Trophoblast cell (in vitro differentiated cells and primary cell): Measurements from ENCODE around the gene SERINC2.
"Not testable (repeated sequence)": the region's sequence is repeated elsewhere in the genome, so short reads cannot be mapped to it uniquely, and the experiment has no call there.

Experiments
- DNase-seq, 2 donors: peaks; one replicate each; pipeline ENCODE4 v3.0.0-alpha.2; 2016
- H2AFZ ChIP-seq: 2 replicates; pipeline ENCODE4 v1.6.1; 2013; ENCODE audit warnings: low read length, moderate library complexity, mild to moderate bottlenecking; ENCODE audit not compliant: insufficient read depth, poor library complexity
- H2AK5ac ChIP-seq: 2 replicates; pipeline ENCODE4 v1.6.1; 2013; ENCODE audit warnings: mild to moderate bottlenecking, low read length
- H2BK120ac ChIP-seq: 2 replicates; pipeline ENCODE4 v1.6.1; 2013; ENCODE audit warnings: low read length, mild to moderate bottlenecking, moderate library complexity; ENCODE audit not compliant: insufficient read depth, poor library complexity
- H2BK12ac ChIP-seq: 2 replicates; pipeline ENCODE4 v1.6.1; 2013; ENCODE audit warnings: mild to moderate bottlenecking, low read length, moderate library complexity
- H2BK5ac ChIP-seq: 2 replicates; pipeline ENCODE4 v1.6.1; 2013; ENCODE audit warnings: low read length, low read depth, moderate library complexity, mild to moderate bottlenecking; ENCODE audit not compliant: poor library complexity
- H3K14ac ChIP-seq: 2 replicates; pipeline ENCODE4 v1.6.1; 2013; ENCODE audit warnings: mild to moderate bottlenecking, low read length
- H3K18ac ChIP-seq: 2 replicates; pipeline ENCODE4 v1.6.1; 2013; ENCODE audit warnings: mild to moderate bottlenecking, low read length
- H3K23ac ChIP-seq: 2 replicates; pipeline ENCODE4 v1.6.1; 2013; ENCODE audit warnings: low read length
- H3K27ac ChIP-seq: 2 replicates; pipeline ENCODE4 v1.5.1; 2013; ENCODE audit warnings: low read depth, mild to moderate bottlenecking, inconsistent platforms, low read length, moderate library complexity
- H3K27me3 ChIP-seq: 2 replicates; pipeline ENCODE4 v1.6.1; 2013; ENCODE audit warnings: inconsistent platforms, mild to moderate bottlenecking, low read length, moderate library complexity; ENCODE audit not compliant: insufficient read depth
- H3K36me3 ChIP-seq, 2 experiments: 1 replicate in 1 of 2; 2 replicates in 1 of 2; pipeline ENCODE4 v1.6.1; 2013; ENCODE audit warnings: low read length in 2 of 2, mild to moderate bottlenecking in 2 of 2, moderate library complexity in 1 of 2; ENCODE audit not compliant: insufficient read depth in 2 of 2, control insufficient read depth in 1 of 2
- H3K4ac ChIP-seq: 2 replicates; pipeline ENCODE4 v1.6.1; 2013; ENCODE audit warnings: low read depth, mild to moderate bottlenecking, low read length, moderate library complexity
- H3K4me1 ChIP-seq, 2 experiments: 1 replicate in 1 of 2; 2 replicates in 1 of 2; pipeline ENCODE4 v1.6.1; 2013; ENCODE audit warnings: low read length in 2 of 2, mild to moderate bottlenecking in 2 of 2, moderate library complexity in 1 of 2; ENCODE audit not compliant: insufficient read depth in 2 of 2, control insufficient read depth in 1 of 2
- H3K4me2 ChIP-seq: 2 replicates; pipeline ENCODE4 v1.6.1; 2013; ENCODE audit warnings: inconsistent platforms, mild to moderate bottlenecking, low read length, moderate library complexity
- H3K4me3 ChIP-seq: 2 replicates; pipeline ENCODE4 v1.5.1; 2013; ENCODE audit warnings: mild to moderate bottlenecking, low read depth, low read length, inconsistent platforms
- H3K79me1 ChIP-seq: one replicate; pipeline ENCODE4 v1.6.1; 2013; ENCODE audit warnings: low read length
- H3K79me2 ChIP-seq: 2 replicates; pipeline ENCODE4 v1.6.1; 2013; ENCODE audit warnings: low read length, mild to moderate bottlenecking; ENCODE audit not compliant: control insufficient read depth, insufficient read depth, poor library complexity
- H3K9ac ChIP-seq: 2 replicates; pipeline ENCODE4 v1.6.1; 2013; ENCODE audit warnings: mild to moderate bottlenecking, low read length
- H3K9me3 ChIP-seq: 2 replicates; pipeline ENCODE4 v1.6.1; 2013; ENCODE audit warnings: low read depth, mild to moderate bottlenecking, control low read depth, inconsistent platforms, low read length; ENCODE audit not compliant: insufficient read depth
- H4K12ac ChIP-seq: 2 replicates; pipeline ENCODE4 v1.6.1; 2013; ENCODE audit warnings: low read depth, mild to moderate bottlenecking, low read length, moderate library complexity
- H4K8ac ChIP-seq: 2 replicates; pipeline ENCODE4 v1.6.1; 2013; ENCODE audit warnings: low read depth, mild to moderate bottlenecking, low read length, moderate library complexity
- H4K91ac ChIP-seq: one replicate; pipeline ENCODE4 v1.6.1; 2013; ENCODE audit warnings: low read depth, mild to moderate bottlenecking, low read length, moderate library complexity
- WGBS: extraction: QIAGEN DNeasy Blood & Tissue Kit; methylation state at CpG from one replicate; pipeline ENCODE4 v1.1.7; 2013; ENCODE audit warnings: missing lambda C conversion rate; ENCODE audit not compliant: insufficient read length, insufficient coverage; ENCODE audit errors: extremely low coverage; 5-methylcytosine and 5-hydroxymethylcytosine counted together

Gene SERINC2

GRCh38 chr1:31460027-31460426 is 47.0 kb downstream of the SERINC2 start:
- Histone ChIP-seq H3K9me3 (peaks cover 4% of the 10 kb centered on the region), H4K12ac (no peak overlapping the region), H3K27me3 (no peaks in the 10 kb centered on the region), H3K4me3 (no peak overlapping the region), H2BK5ac (no peak overlapping the region), H3K79me1 (no peaks in the 10 kb centered on the region), H4K91ac (no peak overlapping the region), H3K9ac (no peak overlapping the region), H3K18ac (no peak overlapping the region), H2BK12ac (no peak overlapping the region), H3K27ac (no peak overlapping the region), H4K8ac (no peak overlapping the region), H2AK5ac (no peak overlapping the region), H2BK120ac (no peak overlapping the region), H2AFZ (no peak overlapping the region), H3K4me2 (no peak overlapping the region), H3K23ac (no peak overlapping the region), H3K79me2 (no peaks in the 10 kb centered on the region), H3K4ac (no peak overlapping the region), H3K14ac (no peak overlapping the region), H3K36me3 (no peaks in the 10 kb centered on the region), H3K4me1 (no peaks in the 10 kb centered on the region)
- peak in 1 of 2 donors; percentile 37 for DNase-seq
- no CpG with 5 or more reads among the region's 6 CpGs for WGBS

GRCh38 chr1:31467005-31467674 is 54.1 kb downstream of the SERINC2 start:
- peak in 1 of 2 donors; percentile 65 for DNase-seq
- no peak overlapping the region for H2AFZ ChIP-seq

GRCh38 chr1:31470794-31471315 is 57.8 kb downstream of the SERINC2 start:
- no peaks in the 10 kb centered on the region for H3K36me3 ChIP-seq
- peak overlapping the region; percentile 74 for H2BK12ac ChIP-seq
- no peaks in the 10 kb centered on the region for H3K9me3 ChIP-seq
- no peak overlapping the region for H4K8ac ChIP-seq
- H2BK120ac ChIP-seq, result peak overlapping the region; percentile 3
- H3K23ac ChIP-seq, result no peak overlapping the region
- peak overlapping the region; percentile 4 for H3K27ac ChIP-seq
- peak overlapping the region; percentile 70 for H4K91ac ChIP-seq
- no peaks in the 10 kb centered on the region for H3K79me2 ChIP-seq
- no peak overlapping the region for H3K14ac ChIP-seq
- H3K27me3 ChIP-seq, result no peaks in the 10 kb centered on the region
- peak overlapping the region; percentile 1 for H2BK5ac ChIP-seq
- H3K18ac ChIP-seq, result peak overlapping the region; percentile 43
- H3K4me1 ChIP-seq, result no peaks in the 10 kb centered on the region
- WGBS, result no CpG with 5 or more reads among the region's 11 CpGs
- H4K12ac ChIP-seq, result no peak overlapping the region
- no peak overlapping the region for H3K4ac ChIP-seq
- DNase-seq, result peak; percentile 34
- no peak overlapping the region for H2AFZ ChIP-seq
- H3K4me3 ChIP-seq, result no peak overlapping the region
- no peak overlapping the region for H3K4me2 ChIP-seq
- peaks cover 3% of the 10 kb centered on the region for H3K79me1 ChIP-seq
- no peak overlapping the region for H3K9ac ChIP-seq
- no peak overlapping the region for H2AK5ac ChIP-seq

More at GRCh38 chr1:31467005-31467674, 54.1 kb downstream of the SERINC2 start:
- H2BK12ac ChIP-seq, result no peak overlapping the region
- no peaks in the 10 kb centered on the region for H3K79me2 ChIP-seq
- no peak overlapping the region for H4K8ac ChIP-seq
- peaks cover 1% of the 10 kb centered on the region for H3K79me1 ChIP-seq
- no peaks in the 10 kb centered on the region for H3K27me3 ChIP-seq
- no CpG with 5 or more reads among the region's 4 CpGs for WGBS
- no peak overlapping the region for H3K18ac ChIP-seq
- H3K23ac ChIP-seq, result no peak overlapping the region
- H4K12ac ChIP-seq, result no peak overlapping the region
- no peak overlapping the region for H3K9ac ChIP-seq
- no peak overlapping the region for H3K4me2 ChIP-seq
- no peak overlapping the region for H2AK5ac ChIP-seq
- no peak overlapping the region for H3K4me3 ChIP-seq
- no peaks in the 10 kb centered on the region for H3K4me1 ChIP-seq
- no peak overlapping the region for H4K91ac ChIP-seq
- no peak overlapping the region for H3K4ac ChIP-seq
- peaks cover 3% of the 10 kb centered on the region for H3K9me3 ChIP-seq
- H2BK5ac ChIP-seq, result no peak overlapping the region
- H2BK120ac ChIP-seq, result no peak overlapping the region
- no peak overlapping the region for H3K27ac ChIP-seq
- no peak overlapping the region for H3K14ac ChIP-seq
- no peaks in the 10 kb centered on the region for H3K36me3 ChIP-seq

- not testable (repeated sequence) for H4K8ac ChIP-seq, H4K91ac ChIP-seq, H4K12ac ChIP-seq, H2BK12ac ChIP-seq, H2BK5ac ChIP-seq, H2AFZ ChIP-seq, H3K4me1 ChIP-seq, H3K36me3 ChIP-seq, H3K79me2 ChIP-seq, H3K9me3 ChIP-seq, H3K9ac ChIP-seq, H3K27ac ChIP-seq, H3K4ac ChIP-seq, H3K14ac ChIP-seq, H3K27me3 ChIP-seq, H3K4me2 ChIP-seq, H3K23ac ChIP-seq, H2AK5ac ChIP-seq, H3K18ac ChIP-seq, H3K4me3 ChIP-seq, H3K79me1 ChIP-seq
- DNase-seq, result peak; percentile 91
- H2BK120ac ChIP-seq, result peak overlapping the region; percentile 3
- no CpG with 5 or more reads among the region's 8 CpGs for WGBS
Measured at GRCh38 chr1:31471452-31472313, 58.7 kb downstream of the SERINC2 start.
